ENCODE data around the gene TAF9. TPM values are rescaled to one million over a fixed set of nuclear protein-coding genes. Genes with fewer than 3 reads are reported as not detected.

Gene TAF9
- 10 to 100 TPM; 35.4 to 44.9 (median 38.3) TPM for total RNA-seq

- Histone ChIP-seq H3K9me3 (no peaks in the 10 kb centered on the region), H3K4me1 (peaks cover 0 to 9% of the 10 kb centered on the region in 2 donors), H3K27me3 (no peaks in the 10 kb centered on the region), H3K27ac (peak within 1 kb of the TSS; percentile 98 to 99), H3K36me3 (no peaks in the 10 kb centered on the region), H3K4me3 (peak within 1 kb of the TSS; percentile 73 to 82 (median 81))
- intact Hi-C loops (cut with DNase I; ENCODE audit: low total_unique reads), result no loop called here
- peak; percentile 55 for TF ChIP-seq POLR2A (IDR thresholded peaks at IDR 0.05)
- TF ChIP-seq CTCF (IDR thresholded peaks at IDR 0.05), result peak in 1 of 3 donors; percentile 15
- TF ChIP-seq POLR2AphosphoS5 (IDR thresholded peaks at IDR 0.05), result peak; percentile 87 to 93 (median 91)
- DNase-seq (ENCODE audit: low spot score in 2 of 2), result peak; percentile 86 to 88
These were observed at the start of gene TAF9, which contains the start of the genes AK6 and RAD17 for GRCh38 chr5:69369340-69370121. Gene TAF9 (minus strand): TSS chr5:69369520. CDS start chr5:69365737, 3,783 bp downstream. Gene AK6 (minus strand): TSS chr5:69369520. CDS start chr5:69369490, 30 bp downstream. Gene RAD17 (plus strand): TSS chr5:69369818. CDS start chr5:69372209, 2,391 bp downstream.

- H3K9me3 ChIP-seq, result no peaks in the 10 kb centered on the region
- intact Hi-C loops (cut with DNase I; ENCODE audit: low total_unique reads), result no loop called here
- no peaks in the 10 kb centered on the region for H3K27me3 ChIP-seq
- no peak overlapping the region for H3K4me3 ChIP-seq
- peaks cover 6% of the 10 kb centered on the region for H3K36me3 ChIP-seq
- H3K27ac ChIP-seq, result no peak overlapping the region
- DNase-seq (ENCODE audit: low spot score in 2 of 2), result no peak
- no peaks in the 10 kb centered on the region for H3K4me1 ChIP-seq
- no peak for TF ChIP-seq CTCF (IDR thresholded peaks at IDR 0.05)
- no peak for TF ChIP-seq POLR2A (IDR thresholded peaks at IDR 0.05)
- no peak for TF ChIP-seq POLR2AphosphoS5 (IDR thresholded peaks at IDR 0.05)
These were observed 49.2 kb upstream of the TAF9 start for GRCh38 chr5:69418554-69418953.

- intact Hi-C loops (cut with DNase I; ENCODE audit: low total_unique reads), result no loop called here
- no peak overlapping the region for H3K27ac ChIP-seq
- peaks cover 6% of the 10 kb centered on the region for H3K36me3 ChIP-seq
- no peak for TF ChIP-seq POLR2AphosphoS5 (IDR thresholded peaks at IDR 0.05)
- TF ChIP-seq CTCF (IDR thresholded peaks at IDR 0.05), result no peak
- TF ChIP-seq POLR2A (IDR thresholded peaks at IDR 0.05), result no peak
- no peaks in the 10 kb centered on the region for H3K9me3 ChIP-seq
- no peak for DNase-seq (ENCODE audit: low spot score in 2 of 2)
- H3K4me1 ChIP-seq, result no peaks in the 10 kb centered on the region
- H3K4me3 ChIP-seq, result peak overlapping the region in 1 of 3 donors; percentile 73
- H3K27me3 ChIP-seq, result no peaks in the 10 kb centered on the region
These were observed 47.4 kb upstream of the TAF9 start for GRCh38 chr5:69416699-69417098.

GRCh38 chr5:69416180-69416579 is 46.9 kb upstream of the TAF9 start:
- TF ChIP-seq POLR2AphosphoS5 (IDR thresholded peaks at IDR 0.05), result no peak
- no peak for TF ChIP-seq CTCF (IDR thresholded peaks at IDR 0.05)
- TF ChIP-seq POLR2A (IDR thresholded peaks at IDR 0.05), result no peak
- no peaks in the 10 kb centered on the region for H3K9me3 ChIP-seq
- no peaks in the 10 kb centered on the region for H3K4me1 ChIP-seq
- no peaks in the 10 kb centered on the region for H3K27me3 ChIP-seq
- intact Hi-C loops (cut with DNase I; ENCODE audit: low total_unique reads), result no loop called here
- DNase-seq (ENCODE audit: low spot score in 2 of 2), result no peak
- H3K4me3 ChIP-seq, result peak overlapping the region in 2 of 3 donors; percentile 73 to 77
- peaks cover 6% of the 10 kb centered on the region for H3K36me3 ChIP-seq
- peak overlapping the region in 1 of 2 donors; percentile 94 for H3K27ac ChIP-seq

- intact Hi-C loops (cut with DNase I; ENCODE audit: low total_unique reads), result no loop called here
- Histone ChIP-seq H3K36me3 (peaks cover 6% of the 10 kb centered on the region), H3K4me1 (no peaks in the 10 kb centered on the region), H3K9me3 (no peaks in the 10 kb centered on the region), H3K4me3 (peak overlapping the region; percentile 46 to 77 (median 73)), H3K27me3 (no peaks in the 10 kb centered on the region), H3K27ac (peak overlapping the region; percentile 90 to 94)
- peak in 1 of 2 donors; percentile 27 for DNase-seq (ENCODE audit: low spot score in 2 of 2)
- no peak for TF ChIP-seq POLR2A (IDR thresholded peaks at IDR 0.05)
- TF ChIP-seq CTCF (IDR thresholded peaks at IDR 0.05), result no peak
- TF ChIP-seq POLR2AphosphoS5 (IDR thresholded peaks at IDR 0.05), result no peak
These were observed 46.3 kb upstream of the TAF9 start for GRCh38 chr5:69415584-69415958.
